A549 treated with AZD2906 at 1 μM for 4 hours (cell line): Measurements from ENCODE around the gene E2F2. TPM values are rescaled to one million over a fixed set of nuclear protein-coding genes. Genes with fewer than 3 reads are reported as not detected.

Source experiments
- total RNA-seq: library from RNA; stranded (reverse); fragments of 200-300 nt; extraction: Qiagen RNA extraction; gene quantifications from 5 replicates; pipeline ENCODE4 v1.2.3, GENCODE V29; 2022

E2F2 gene, protein sequence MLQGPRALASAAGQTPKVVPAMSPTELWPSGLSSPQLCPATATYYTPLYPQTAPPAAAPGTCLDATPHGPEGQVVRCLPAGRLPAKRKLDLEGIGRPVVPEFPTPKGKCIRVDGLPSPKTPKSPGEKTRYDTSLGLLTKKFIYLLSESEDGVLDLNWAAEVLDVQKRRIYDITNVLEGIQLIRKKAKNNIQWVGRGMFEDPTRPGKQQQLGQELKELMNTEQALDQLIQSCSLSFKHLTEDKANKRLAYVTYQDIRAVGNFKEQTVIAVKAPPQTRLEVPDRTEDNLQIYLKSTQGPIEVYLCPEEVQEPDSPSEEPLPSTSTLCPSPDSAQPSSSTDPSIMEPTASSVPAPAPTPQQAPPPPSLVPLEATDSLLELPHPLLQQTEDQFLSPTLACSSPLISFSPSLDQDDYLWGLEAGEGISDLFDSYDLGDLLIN
- 2.4 to 2.8 TPM (median 2.6 TPM) in 5 replicates for total RNA-seq

GRCh38 chr1:23530747-23531561 is at the start of gene E2F2:
TSS of gene E2F2 (minus strand) at chr1:23531233. CDS start at chr1:23530793, 440 bp downstream.

GRCh38 chr1:23559136-23559984 is 28.3 kb upstream of the E2F2 start, which contains the start of gene ID3:
TSS of gene ID3 (minus strand) at chr1:23559501. CDS start at chr1:23559426, 75 bp downstream.

DNA sequence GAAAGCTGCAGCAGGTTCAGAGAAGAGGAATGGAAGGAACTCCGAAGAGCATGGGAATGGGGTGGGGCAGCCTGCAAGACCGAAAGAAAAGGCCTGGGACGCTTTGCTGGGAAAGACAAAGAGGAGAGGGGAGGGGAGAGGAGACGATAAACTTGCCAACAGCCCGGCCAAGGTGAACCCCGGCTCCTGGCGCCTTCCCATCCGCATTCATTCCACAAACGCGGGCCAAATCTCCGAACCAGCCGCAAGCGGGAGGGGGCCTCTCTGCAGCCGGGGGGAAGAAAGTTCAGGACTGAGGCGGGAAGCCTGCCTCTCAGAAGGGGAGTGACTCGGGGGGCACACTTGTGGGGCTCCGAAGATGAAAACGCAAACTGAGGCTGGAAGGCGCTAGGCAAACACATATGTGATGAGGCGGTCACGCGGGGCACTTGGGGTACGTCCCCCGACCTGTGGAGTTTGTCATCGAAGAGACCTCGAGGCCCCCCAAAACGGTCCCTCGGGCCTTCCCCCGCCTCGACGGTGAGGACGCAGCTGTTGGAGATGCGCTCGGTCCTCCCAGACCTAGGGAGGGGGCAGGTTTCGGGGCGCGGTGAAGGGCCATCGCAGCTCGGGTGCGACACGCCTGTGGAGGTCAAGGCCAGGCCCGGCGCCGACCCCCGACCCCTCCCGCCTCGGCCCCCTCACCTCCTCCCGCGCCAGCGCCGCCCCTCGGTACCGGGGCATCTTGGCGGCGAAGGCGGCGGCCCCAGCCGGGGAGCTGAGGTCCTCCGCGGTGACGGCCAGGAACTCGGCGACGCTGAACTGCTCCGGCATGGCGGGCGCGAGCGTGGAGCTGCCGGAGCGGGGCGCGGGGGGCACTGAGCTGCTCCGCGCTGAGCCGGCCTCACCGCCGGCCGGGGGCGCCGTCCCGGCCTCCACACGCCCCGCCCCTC is 47.4 kb downstream of the E2F2 start, which contains the start of gene ASAP3:
ASAP3 (minus strand) TSS at position 859 of the 932 bp plus-strand sequence; CDS start at position 813, 46 bp downstream.

Other genes starting within 250 kb of the E2F2 start
- 145 to 210 TPM (median 158 TPM) in 5 replicates for gene HNRNPR, start 186.9 kb downstream of the E2F2 start, total RNA-seq
- gene ZNF436, start 161.4 kb downstream of the E2F2 start, total RNA-seq: 4.8 to 5.9 TPM (median 5.0 TPM) in 5 replicates
- 0.34 to 0.70 TPM (median 0.62 TPM) in 5 replicates for gene TCEA3, start 106.5 kb downstream of the E2F2 start, total RNA-seq
- 6.1 to 8.3 TPM (median 7.0 TPM) in 5 replicates for gene ASAP3, start 47.1 kb downstream of the E2F2 start, total RNA-seq
- 282 to 417 TPM (median 393 TPM) in 5 replicates for gene ID3, start 28.3 kb upstream of the E2F2 start, total RNA-seq
- 1,136 to 1,502 TPM (median 1,454 TPM) in 5 replicates for gene RPL11, start 160.6 kb upstream of the E2F2 start, total RNA-seq
- 26.3 to 35.0 TPM (median 27.4 TPM) in 5 replicates for gene ELOA, start 212.2 kb upstream of the E2F2 start, total RNA-seq
- 23.3 to 30.5 TPM (median 29.8 TPM) in 5 replicates for gene PITHD1, start 247.2 kb upstream of the E2F2 start, total RNA-seq